Liver (tissue), 9 donors: Measurements from ENCODE around the gene RNF212. TPM values are rescaled to one million over a fixed set of nuclear protein-coding genes. Genes with fewer than 3 reads are reported as not detected.

Source experiments
- DNase-seq: peaks from one replicate; pipeline ENCODE4 v3.0.0-alpha.2; 2017; ENCODE audit warnings: low spot score
- H3K27ac ChIP-seq, 2 donors: one replicate each; pipeline ENCODE4 v1.7.0; 2013; ENCODE audit warnings: inconsistent platforms in 2 of 2, low read length in 2 of 2, control low read depth in 1 of 2, low read depth in 1 of 2, mild to moderate bottlenecking in 1 of 2
- H3K27me3 ChIP-seq, 4 donors: one replicate each; pipeline versions ENCODE4 v1.6.1 to v1.7.0; 2013; ENCODE audit warnings: low read length in 3 of 4, inconsistent platforms in 1 of 4, mild to moderate bottlenecking in 1 of 4, moderate library complexity in 1 of 4; ENCODE audit not compliant: control insufficient read depth in 4 of 4, insufficient read depth in 4 of 4
- H3K36me3 ChIP-seq, 4 donors: one replicate each; pipeline versions ENCODE4 v1.6.1 to v1.7.0; 2013; ENCODE audit warnings: low read length in 3 of 4, mild to moderate bottlenecking in 3 of 4, low read depth in 1 of 4, moderate library complexity in 1 of 4; ENCODE audit not compliant: control insufficient read depth in 4 of 4, insufficient read depth in 3 of 4
- H3K4me1 ChIP-seq, 4 donors: one replicate each; pipeline versions ENCODE4 v1.6.1 to v1.7.0; 2013; ENCODE audit warnings: low read length in 3 of 4, mild to moderate bottlenecking in 3 of 4, moderate library complexity in 1 of 4; ENCODE audit not compliant: control insufficient read depth in 4 of 4, insufficient read depth in 4 of 4
- H3K4me3 ChIP-seq, 3 donors: one replicate each; pipeline versions ENCODE4 v1.6.1 to v1.7.0; 2013; ENCODE audit warnings: low read length in 3 of 3, control low read depth in 1 of 3, low read depth in 1 of 3, mild to moderate bottlenecking in 1 of 3
- H3K9ac ChIP-seq, 2 donors: one replicate each; pipeline ENCODE4 v1.7.0; 2013; ENCODE audit warnings: low read length in 2 of 2, mild to moderate bottlenecking in 2 of 2, moderate library complexity in 2 of 2, control low read depth in 1 of 2, low read depth in 1 of 2
- H3K9me3 ChIP-seq, 4 donors: one replicate each; pipeline versions ENCODE4 v1.6.1 to v1.7.0; 2013; ENCODE audit warnings: low read length in 3 of 4; ENCODE audit not compliant: control insufficient read depth in 4 of 4
- ATF3 ChIP-seq: IDR thresholded peaks from 2 replicates; pipeline ENCODE4 v1.6.1; 2016; ENCODE audit warnings: antibody characterized with exemption
- EGR1 ChIP-seq, 2 donors: IDR thresholded peaks; 2 replicates each; pipeline ENCODE4 v1.6.1; 2016 to 2018; ENCODE audit warnings: antibody characterized with exemption in 2 of 2, low read depth in 2 of 2
- FOXA1 ChIP-seq: IDR thresholded peaks from 2 replicates; pipeline ENCODE4 v1.6.1; 2016; ENCODE audit warnings: antibody characterized with exemption
- FOXA2 ChIP-seq: IDR thresholded peaks from 2 replicates; pipeline ENCODE4 v1.6.1; 2016; ENCODE audit warnings: antibody characterized with exemption
- GABPA ChIP-seq, 2 donors: IDR thresholded peaks in 1 of 2; conservative IDR thresholded peaks in 1 of 2; 2 replicates each; pipeline ENCODE4 v1.6.1; 2016; ENCODE audit warnings: antibody characterized with exemption in 2 of 2, mild to moderate bottlenecking in 1 of 2, moderate library complexity in 1 of 2
- HNF4A ChIP-seq, 2 donors: conservative IDR thresholded peaks; 2 replicates each; pipeline ENCODE4 v1.6.1; 2016; ENCODE audit warnings: antibody characterized with exemption in 2 of 2, mild to moderate bottlenecking in 2 of 2
- JUND ChIP-seq, 2 donors: IDR thresholded peaks; 2 replicates each; pipeline ENCODE4 v1.6.1; 2016; ENCODE audit warnings: antibody characterized with exemption in 2 of 2
- REST ChIP-seq: IDR thresholded peaks from 2 replicates; pipeline ENCODE4 v1.6.1; 2016; ENCODE audit warnings: antibody characterized with exemption, mild to moderate bottlenecking
- TAF1 ChIP-seq: conservative IDR thresholded peaks from 2 replicates; pipeline ENCODE4 v1.6.1; 2016; ENCODE audit warnings: antibody characterized with exemption, mild to moderate bottlenecking
- YY1 ChIP-seq: IDR thresholded peaks from 2 replicates; pipeline ENCODE4 v1.6.1; 2016; ENCODE audit warnings: antibody characterized with exemption, mild to moderate bottlenecking
- WGBS: extraction: QIAGEN DNeasy Blood & Tissue Kit; methylation state at CpG from one replicate; pipeline ENCODE4 v1.1.7; 2013; 5-methylcytosine and 5-hydroxymethylcytosine counted together
- polyA plus RNA-seq, 2 donors: library from polyadenylated mRNA; stranded (reverse) in 1 of 2; unstranded in 1 of 2; fragments of 200-250 nt in 1 of 2; fragments of >200 nt in 1 of 2; fragmentation: Nextera tagmentation in 1 of 2; extraction: Ambion mirVana in 1 of 2; gene quantifications; one replicate each; pipeline versions ENCODE4 v1.2.1 to v1.2.3, GENCODE V29; 2013 to 2015
- total RNA-seq, 2 donors: library from RNA; depleted of rRNA; stranded (reverse); fragments of >200 nt; gene quantifications; one replicate each; pipeline ENCODE4 v1.2.3, GENCODE V29; 2014
- TF ChIP-seq, protein P1 (sequence below): fragments of 150-350 bp; IDR thresholded peaks from 2 replicates; pipeline ENCODE4 v1.5.1; 2017; ENCODE audit warnings: improper control_type of control experiment, low read depth, low read length; ENCODE audit not compliant: missing input control
- donor health status: healthy.
- donor health status: healthy.
- donor health status: healthy.
- donor health status: healthy.
- donor health status: healthy.

The RNF212 gene
- total and polyA plus RNA-seq, 4 donors = 0.32 to 0.47 (median 0.38) TPM; not detected in 1

DNA sequence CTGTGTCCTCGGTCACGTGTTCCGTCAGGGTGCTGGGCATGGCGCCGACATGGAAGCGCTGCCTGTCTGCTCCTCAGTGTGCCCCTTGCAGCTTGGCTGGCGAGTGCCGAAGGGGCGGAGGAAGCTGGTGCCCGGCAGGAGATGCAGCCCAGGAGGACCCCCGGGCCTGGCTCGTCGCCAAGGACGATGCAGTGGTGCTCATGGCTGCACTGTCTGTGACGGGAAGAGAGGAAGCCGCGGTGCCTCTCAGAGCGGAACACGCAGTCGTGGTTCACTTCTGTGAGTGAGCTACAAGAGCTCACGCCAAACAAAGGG is 63.8 kb downstream of the RNF212 start:
- H3K27me3 ChIP-seq = peaks cover 0 to 7% (median under 1%) of the 10 kb centered on the region in 4 donors
- H3K4me1 ChIP-seq = peaks cover 7 to 17% (median 11%) of the 10 kb centered on the region in 4 donors
- no peak overlapping the region for H3K4me3 ChIP-seq
- DNase-seq = no peak
- no peak for TF ChIP-seq YY1
- no peak for TF ChIP-seq FOXA1
- H3K9ac ChIP-seq = no peak overlapping the region
- 84% methylated on average over 21 of the region's 21 CpGs for WGBS
- H3K27ac ChIP-seq = no peak overlapping the region
- no peaks in the 10 kb centered on the region for H3K36me3 ChIP-seq
- no peaks in the 10 kb centered on the region for H3K9me3 ChIP-seq

DNA sequence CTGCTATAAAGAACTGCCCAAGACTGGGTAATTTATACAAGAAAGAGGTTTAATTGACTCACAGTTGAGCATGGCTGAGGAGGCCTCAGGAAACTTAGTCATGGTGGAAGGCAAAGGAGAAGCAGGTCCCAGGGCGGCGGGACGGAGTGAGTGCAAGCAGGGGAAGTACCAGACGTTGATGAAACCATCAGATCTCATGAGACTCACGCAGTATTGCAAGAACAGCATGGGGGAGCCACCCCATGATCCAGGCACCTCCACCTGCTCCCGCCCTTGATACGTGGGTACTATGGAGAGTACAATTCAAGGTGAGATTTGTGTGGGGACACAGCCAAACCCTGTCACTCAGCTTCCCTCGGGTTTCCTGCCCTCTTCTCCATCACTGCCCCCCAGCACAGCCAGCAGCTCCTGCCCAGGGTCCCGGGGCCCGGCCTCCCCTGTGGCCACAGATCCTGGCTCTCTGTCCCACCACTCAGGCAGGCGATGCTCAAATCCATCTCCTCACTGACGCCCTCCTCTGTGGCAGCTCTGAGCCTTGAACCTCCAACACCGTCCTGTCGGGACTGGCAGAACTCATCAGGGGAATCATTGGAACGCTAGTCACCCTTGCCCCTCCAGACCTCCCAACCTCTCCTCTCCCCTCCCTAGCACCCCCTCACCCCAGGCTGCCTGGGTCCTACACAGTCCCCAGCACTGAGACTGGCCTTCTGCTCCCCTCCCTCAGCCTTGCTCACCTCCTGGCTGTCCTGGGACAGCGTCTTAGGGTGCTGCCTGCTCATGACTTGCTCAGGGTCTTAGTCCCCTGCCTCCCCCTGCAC is 64.4 kb downstream of the RNF212 start:
- H3K27me3 ChIP-seq = peaks cover 0 to 11% (median under 1%) of the 10 kb centered on the region in 4 donors
- H3K4me1 ChIP-seq = peaks cover 7 to 17% (median 11%) of the 10 kb centered on the region in 4 donors
- H3K27ac ChIP-seq = no peak overlapping the region
- no peak overlapping the region for H3K4me3 ChIP-seq
- H3K9ac ChIP-seq = no peak overlapping the region
- H3K36me3 ChIP-seq = no peaks in the 10 kb centered on the region
- DNase-seq = no peak
- 86% methylated on average over 16 of the region's 16 CpGs for WGBS
- no peaks in the 10 kb centered on the region for H3K9me3 ChIP-seq
- no peak for TF ChIP-seq JUND (IDR thresholded peaks at IDR 0.05)
- TF ChIP-seq YY1 = no peak
- TF ChIP-seq EGR1 (IDR thresholded peaks at IDR 0.05; ENCODE audit: low read depth in 2 of 2) = no peak
- no peak for TF ChIP-seq FOXA1
- TF ChIP-seq, protein P1, sequence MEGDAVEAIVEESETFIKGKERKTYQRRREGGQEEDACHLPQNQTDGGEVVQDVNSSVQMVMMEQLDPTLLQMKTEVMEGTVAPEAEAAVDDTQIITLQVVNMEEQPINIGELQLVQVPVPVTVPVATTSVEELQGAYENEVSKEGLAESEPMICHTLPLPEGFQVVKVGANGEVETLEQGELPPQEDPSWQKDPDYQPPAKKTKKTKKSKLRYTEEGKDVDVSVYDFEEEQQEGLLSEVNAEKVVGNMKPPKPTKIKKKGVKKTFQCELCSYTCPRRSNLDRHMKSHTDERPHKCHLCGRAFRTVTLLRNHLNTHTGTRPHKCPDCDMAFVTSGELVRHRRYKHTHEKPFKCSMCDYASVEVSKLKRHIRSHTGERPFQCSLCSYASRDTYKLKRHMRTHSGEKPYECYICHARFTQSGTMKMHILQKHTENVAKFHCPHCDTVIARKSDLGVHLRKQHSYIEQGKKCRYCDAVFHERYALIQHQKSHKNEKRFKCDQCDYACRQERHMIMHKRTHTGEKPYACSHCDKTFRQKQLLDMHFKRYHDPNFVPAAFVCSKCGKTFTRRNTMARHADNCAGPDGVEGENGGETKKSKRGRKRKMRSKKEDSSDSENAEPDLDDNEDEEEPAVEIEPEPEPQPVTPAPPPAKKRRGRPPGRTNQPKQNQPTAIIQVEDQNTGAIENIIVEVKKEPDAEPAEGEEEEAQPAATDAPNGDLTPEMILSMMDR = no peak
- TF ChIP-seq FOXA2 = no peak
- TF ChIP-seq GABPA (IDR thresholded peaks at IDR 0.05 in 1 of 2, conservative IDR thresholded peaks at IDR 0.05 in 1 of 2) = no peak
- no peak for TF ChIP-seq TAF1
- no peak for TF ChIP-seq REST
- no peak for TF ChIP-seq ATF3
- no peak for TF ChIP-seq HNF4A (conservative IDR thresholded peaks at IDR 0.05)
